ENCODE measurements around the gene GMEB2. TPM values are rescaled to one million over a fixed set of nuclear protein-coding genes. Genes with fewer than 3 reads are reported as not detected.
"Not testable (repeated sequence)": the region's sequence is repeated elsewhere in the genome, so short reads cannot be mapped to it uniquely, and the experiment has no call there.

GMEB2 gene
- total RNA-seq, 2 experiments from 2014 or later: 16.2 to 16.3 TPM

GRCh38 chr20:63619086-63619485 is 7.8 kb downstream of the GMEB2 start:
- no peak overlapping the region for H3K27ac Mint-ChIP-seq
- TF ChIP-seq CTCF (IDR thresholded peaks at IDR 0.05): no peak
- peaks cover 12% of the 10 kb centered on the region for H3K4me1 Mint-ChIP-seq (ENCODE audit: low read depth)
- intact Hi-C loops (cut with micrococcal nuclease): no loop called here
- CTCF ChIA-PET: interaction anchor here (1.0 kb wide), 1 partner anchor 81 kb away, joined by 3 read pairs; no protein-coding TSS in a partner anchor
- no peaks in the 10 kb centered on the region for H3K9me3 Mint-ChIP-seq
- POLR2A ChIA-PET: interaction anchor here (1.6 kb wide), 1 partner anchor 17 kb away, joined by 4 read pairs; no protein-coding TSS in a partner anchor
- no peak overlapping the region for H3K4me3 Mint-ChIP-seq
- H3K27me3 Mint-ChIP-seq: no peaks in the 10 kb centered on the region
- peaks cover 9% of the 10 kb centered on the region for H3K36me3 Mint-ChIP-seq (ENCODE audit: low read depth)
- no peak for ATAC-seq
- no peak for DNase-seq

- ATAC-seq (no peak), DNase-seq (no peak)
- H3K27ac Mint-ChIP-seq: no peak overlapping the region
- peaks cover 10% of the 10 kb centered on the region for H3K36me3 Mint-ChIP-seq (ENCODE audit: low read depth)
- TF ChIP-seq CTCF (IDR thresholded peaks at IDR 0.05): no peak
- no peaks in the 10 kb centered on the region for H3K9me3 Mint-ChIP-seq
- peaks cover 12% of the 10 kb centered on the region for H3K4me1 Mint-ChIP-seq (ENCODE audit: low read depth)
- POLR2A ChIA-PET: interaction anchor here (0.6 to 1.6 kb wide), 4 partner anchors 8 to 117 kb away, joined by 3 to 4 read pairs (median 4); partner anchors contain the start of gene GMEB2
- H3K4me3 Mint-ChIP-seq: no peak overlapping the region
- CTCF ChIA-PET: interaction anchor here (1.0 kb wide), 2 partner anchors 80 to 502 kb away, joined by 3 read pairs; no protein-coding TSS in a partner anchor
- intact Hi-C loops (cut with micrococcal nuclease): no loop called here
- H3K27me3 Mint-ChIP-seq: no peaks in the 10 kb centered on the region
These were observed 8.5 kb downstream of the GMEB2 start for GRCh38 chr20:63618291-63618980.

GRCh38 chr20:63617876-63618265 is 9.0 kb downstream of the GMEB2 start:
- TF ChIP-seq CTCF (IDR thresholded peaks at IDR 0.05): no peak
- CTCF ChIA-PET: interaction anchor here (1.0 kb wide), 1 partner anchor 502 kb away, joined by 3 read pairs; no protein-coding TSS in a partner anchor

GRCh38 chr20:63617092-63617875 is 9.6 kb downstream of the GMEB2 start:
- Mint-ChIP-seq H3K4me3 (no peak overlapping the region), H3K9me3 (no peaks in the 10 kb centered on the region), H3K27ac (no peak overlapping the region), H3K36me3 (ENCODE audit: low read depth) (peaks cover 13% of the 10 kb centered on the region), H3K4me1 (ENCODE audit: low read depth) (peaks cover 7% of the 10 kb centered on the region), H3K27me3 (no peaks in the 10 kb centered on the region)
- no peak for DNase-seq
- intact Hi-C loops (cut with micrococcal nuclease): no loop called here
- no peak for ATAC-seq
- TF ChIP-seq CTCF (IDR thresholded peaks at IDR 0.05): no peak
- ChIA-PET CTCF (interaction anchor here (1.0 kb wide), 1 partner anchor 503 kb away, joined by 3 read pairs; no protein-coding TSS in a partner anchor), POLR2A (interaction anchor here (0.6 to 1.4 kb wide), 4 partner anchors 10 to 183 kb away, joined by 3 to 4 read pairs (median 4); partner anchors contain the start of gene GMEB2)

More at GRCh38 chr20:63617876-63618265, 9.0 kb downstream of the GMEB2 start:
- Mint-ChIP-seq H3K4me3 (no peak overlapping the region), H3K9me3 (no peaks in the 10 kb centered on the region), H3K27me3 (no peaks in the 10 kb centered on the region), H3K4me1 (ENCODE audit: low read depth) (peaks cover 12% of the 10 kb centered on the region), H3K36me3 (ENCODE audit: low read depth) (peaks cover 13% of the 10 kb centered on the region), H3K27ac (no peak overlapping the region)
- intact Hi-C loops (cut with micrococcal nuclease): no loop called here
- DNase-seq: no peak
- ATAC-seq: no peak
- POLR2A ChIA-PET: interaction anchor here (0.6 to 1.6 kb wide), 6 partner anchors 9 to 182 kb away, joined by 3 to 4 read pairs (median 4); partner anchors contain the start of gene GMEB2

GRCh38 chr20:63613863-63614594 is 12.9 kb downstream of the GMEB2 start:
- H3K27me3 Mint-ChIP-seq; DNase-seq; H3K4me3 Mint-ChIP-seq; H3K27ac Mint-ChIP-seq; intact Hi-C loops (cut with micrococcal nuclease); H3K4me1 Mint-ChIP-seq (ENCODE audit: low read depth); ATAC-seq; H3K9me3 Mint-ChIP-seq: not testable (repeated sequence)
- peaks cover 13% of the 10 kb centered on the region for H3K36me3 Mint-ChIP-seq (ENCODE audit: low read depth)
- POLR2A ChIA-PET: interaction anchor here (1.0 kb wide), 1 partner anchor 74 kb away, joined by 3 read pairs; no protein-coding TSS in a partner anchor
- CTCF ChIA-PET: interaction anchor here (0.9 to 1.1 kb wide), 2 partner anchors 47 to 76 kb away, joined by 3 read pairs; no protein-coding TSS in a partner anchor

All from activated CD8-positive, alpha-beta T cell treated with anti-CD3 and anti-CD28 coated beads for 36 hours (primary cell).